WTC11 (cell line): ENCODE data around the gene CRYBG3. TPM values are rescaled to one million over a fixed set of nuclear protein-coding genes. Genes with fewer than 3 reads are reported as not detected.

Experiments
- ATAC-seq: fragments of 200-7000 bp; cut with Tn5 transposase; 2 replicates; pipeline ENCODE4 v1.10.0; 2021; ENCODE audit warnings: mild to moderate bottlenecking, moderate library complexity
- CTCF ChIA-PET: fragments of 300-600 bp; sonication (Branson Sonifier 250); formaldehyde crosslinking; loops from one replicate; lab custom pipeline; 2021; ENCODE audit warnings: antibody characterized with exemption; lab: Charles Lee
- POLR2A ChIA-PET: fragments of 350-600 bp; sonication (Branson Sonifier 250); formaldehyde crosslinking; loops from one replicate; lab custom pipeline; 2021; ENCODE audit warnings: antibody characterized with exemption; lab: Charles Lee
- DNase-seq: peaks from one replicate; pipeline ENCODE4 v3.0.0; 2021; ENCODE audit warnings: low spot score
- H3K27ac Mint-ChIP-seq: 2 replicates; pipeline ENCODE4 v1.8.0; 2021; ENCODE audit warnings: mixed read lengths
- H3K27me3 Mint-ChIP-seq: 2 replicates; pipeline ENCODE4 v1.8.0; 2021; ENCODE audit warnings: low read depth, mild to moderate bottlenecking, moderate library complexity, mixed read lengths
- H3K36me3 Mint-ChIP-seq: 2 replicates; pipeline ENCODE4 v1.8.0; 2021; ENCODE audit warnings: mixed read lengths
- H3K4me1 Mint-ChIP-seq: 2 replicates; pipeline ENCODE4 v1.8.0; 2022; ENCODE audit warnings: mixed read lengths
- H3K4me3 Mint-ChIP-seq: 2 replicates; pipeline ENCODE4 v1.8.0; 2021; ENCODE audit warnings: mild to moderate bottlenecking, moderate library complexity, mixed read lengths
- H3K9me3 Mint-ChIP-seq: 2 replicates; pipeline ENCODE4 v1.8.0; 2021; ENCODE audit warnings: mixed read lengths
- AR ChIP-seq: fragments of 250-450 bp; sonication (Bioruptor Pico); IDR thresholded peaks from 2 replicates; pipeline ENCODE4 v1.9.0; 2021; ENCODE audit warnings: mild to moderate bottlenecking
- ATF1 ChIP-seq: sonication (generic); formaldehyde crosslinking; IDR thresholded peaks from 2 replicates; pipeline ENCODE4 v1.8.1; 2023; ENCODE audit warnings: mild to moderate bottlenecking, moderate library complexity, missing genetic modification reagents
- E2F1 ChIP-seq: sonication (generic); formaldehyde crosslinking; IDR thresholded peaks from 2 replicates; pipeline ENCODE4 v1.8.0; 2022; ENCODE audit warnings: mild to moderate bottlenecking, missing genetic modification reagents
- GTF2I ChIP-seq: fragments of 250-450 bp; sonication (Bioruptor Pico); conservative IDR thresholded peaks from 2 replicates; pipeline ENCODE4 v1.4.0; 2021; ENCODE audit warnings: mild to moderate bottlenecking
- IRF2 ChIP-seq: sonication (generic); formaldehyde crosslinking; IDR thresholded peaks from 2 replicates; pipeline ENCODE4 v1.8.0; 2022; ENCODE audit warnings: low read depth, missing genetic modification reagents, borderline replicate concordance
- MXD4 ChIP-seq: fragments of 250-450 bp; sonication (Bioruptor Pico); IDR thresholded peaks from 2 replicates; pipeline ENCODE4 v1.8.0; 2021; ENCODE audit warnings: mild to moderate bottlenecking, moderate library complexity, borderline replicate concordance
- MYBL2 ChIP-seq: sonication (generic); formaldehyde crosslinking; IDR thresholded peaks from 2 replicates; pipeline ENCODE4 v1.8.1; 2023; ENCODE audit warnings: mild to moderate bottlenecking, moderate library complexity, missing genetic modification reagents
- NR1H2 ChIP-seq: sonication (generic); formaldehyde crosslinking; IDR thresholded peaks from 2 replicates; pipeline ENCODE4 v1.9.0; 2021; ENCODE audit warnings: mild to moderate bottlenecking, moderate library complexity, missing genetic modification reagents
- PRRX2 ChIP-seq: fragments of 250-450 bp; sonication (Bioruptor Pico); IDR thresholded peaks from 2 replicates; pipeline ENCODE4 v1.8.0; 2021; ENCODE audit warnings: mild to moderate bottlenecking
- RORB ChIP-seq: fragments of 250-450 bp; sonication (Bioruptor Pico); IDR thresholded peaks from 2 replicates; pipeline ENCODE4 v1.9.0; 2021; ENCODE audit warnings: mild to moderate bottlenecking
- ZNF232 ChIP-seq: sonication (generic); formaldehyde crosslinking; IDR thresholded peaks from 2 replicates; pipeline ENCODE4 v1.8.0; 2022; ENCODE audit warnings: mild to moderate bottlenecking, missing genetic modification reagents
- ZNF317 ChIP-seq: sonication (generic); formaldehyde crosslinking; IDR thresholded peaks from 2 replicates; pipeline ENCODE4 v1.8.1; 2023; ENCODE audit warnings: low read depth, mild to moderate bottlenecking, moderate library complexity, missing genetic modification reagents, borderline replicate concordance
- ZNF671 ChIP-seq: fragments of 250-450 bp; sonication (Bioruptor Pico); IDR thresholded peaks from 2 replicates; pipeline ENCODE4 v1.8.0; 2021; ENCODE audit warnings: mild to moderate bottlenecking
- total RNA-seq: library from RNA; stranded (reverse); gene quantifications from 3 replicates; pipeline ENCODE4 v1.2.3, GENCODE V29; 2021
- TF ChIP-seq, protein P1 (sequence below): fragments of 250-450 bp; sonication (Bioruptor Pico); IDR thresholded peaks from 2 replicates; pipeline ENCODE4 v1.9.0; 2021; ENCODE audit warnings: mild to moderate bottlenecking
- TF ChIP-seq, protein P2 (sequence below): fragments of 250-450 bp; sonication (Bioruptor Pico); IDR thresholded peaks from 2 replicates; pipeline ENCODE4 v1.8.0; 2021; ENCODE audit warnings: mild to moderate bottlenecking
- TF ChIP-seq, protein P3 (sequence below): sonication (generic); formaldehyde crosslinking; IDR thresholded peaks from 2 replicates; pipeline ENCODE4 v1.8.0; 2023; ENCODE audit warnings: missing genetic modification reagents, mild to moderate bottlenecking, borderline replicate concordance
- TF ChIP-seq, protein P4 (sequence below): sonication (generic); formaldehyde crosslinking; IDR thresholded peaks from 2 replicates; pipeline ENCODE4 v1.8.0; 2022; ENCODE audit warnings: missing genetic modification reagents
- TF ChIP-seq, protein P5 (sequence below): sonication (generic); formaldehyde crosslinking; IDR thresholded peaks from 2 replicates; pipeline ENCODE4 v1.8.1; 2023; ENCODE audit warnings: mild to moderate bottlenecking, moderate library complexity, missing genetic modification reagents

The CRYBG3 gene
- total RNA-seq, 1 experiment from 2014 or later, result 13.6 TPM

- H3K27ac Mint-ChIP-seq, result no peak overlapping the region
- H3K4me3 Mint-ChIP-seq, result no peak overlapping the region
- CTCF ChIA-PET, result no interaction called here
- peaks cover 25% of the 10 kb centered on the region for H3K36me3 Mint-ChIP-seq
- peaks cover 16% of the 10 kb centered on the region for H3K4me1 Mint-ChIP-seq
- DNase-seq (no peak), ATAC-seq (no peak)
- POLR2A ChIA-PET, result interaction anchor here (0.7 kb wide), 1 partner anchor 83 kb away, joined by 3 read pairs; no protein-coding TSS in a partner anchor
- no peaks in the 10 kb centered on the region for H3K27me3 Mint-ChIP-seq
- H3K9me3 Mint-ChIP-seq, result peaks cover 9% of the 10 kb centered on the region
- TF ChIP-seq, protein P1, sequence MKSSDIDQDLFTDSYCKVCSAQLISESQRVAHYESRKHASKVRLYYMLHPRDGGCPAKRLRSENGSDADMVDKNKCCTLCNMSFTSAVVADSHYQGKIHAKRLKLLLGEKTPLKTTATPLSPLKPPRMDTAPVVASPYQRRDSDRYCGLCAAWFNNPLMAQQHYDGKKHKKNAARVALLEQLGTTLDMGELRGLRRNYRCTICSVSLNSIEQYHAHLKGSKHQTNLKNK (CRISPR knock-in tag), result no peak
- TF ChIP-seq, protein P2, sequence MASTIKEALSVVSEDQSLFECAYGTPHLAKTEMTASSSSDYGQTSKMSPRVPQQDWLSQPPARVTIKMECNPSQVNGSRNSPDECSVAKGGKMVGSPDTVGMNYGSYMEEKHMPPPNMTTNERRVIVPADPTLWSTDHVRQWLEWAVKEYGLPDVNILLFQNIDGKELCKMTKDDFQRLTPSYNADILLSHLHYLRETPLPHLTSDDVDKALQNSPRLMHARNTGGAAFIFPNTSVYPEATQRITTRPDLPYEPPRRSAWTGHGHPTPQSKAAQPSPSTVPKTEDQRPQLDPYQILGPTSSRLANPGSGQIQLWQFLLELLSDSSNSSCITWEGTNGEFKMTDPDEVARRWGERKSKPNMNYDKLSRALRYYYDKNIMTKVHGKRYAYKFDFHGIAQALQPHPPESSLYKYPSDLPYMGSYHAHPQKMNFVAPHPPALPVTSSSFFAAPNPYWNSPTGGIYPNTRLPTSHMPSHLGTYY (CRISPR knock-in tag), result no peak
- TF ChIP-seq NR1H2 (CRISPR knock-in tag), result no peak
- TF ChIP-seq GTF2I (CRISPR knock-in tag), result no peak
- TF ChIP-seq ZNF671, result no peak
- no peak for TF ChIP-seq E2F1 (CRISPR knock-in tag)
- no peak for TF ChIP-seq IRF2
- TF ChIP-seq, protein P3, sequence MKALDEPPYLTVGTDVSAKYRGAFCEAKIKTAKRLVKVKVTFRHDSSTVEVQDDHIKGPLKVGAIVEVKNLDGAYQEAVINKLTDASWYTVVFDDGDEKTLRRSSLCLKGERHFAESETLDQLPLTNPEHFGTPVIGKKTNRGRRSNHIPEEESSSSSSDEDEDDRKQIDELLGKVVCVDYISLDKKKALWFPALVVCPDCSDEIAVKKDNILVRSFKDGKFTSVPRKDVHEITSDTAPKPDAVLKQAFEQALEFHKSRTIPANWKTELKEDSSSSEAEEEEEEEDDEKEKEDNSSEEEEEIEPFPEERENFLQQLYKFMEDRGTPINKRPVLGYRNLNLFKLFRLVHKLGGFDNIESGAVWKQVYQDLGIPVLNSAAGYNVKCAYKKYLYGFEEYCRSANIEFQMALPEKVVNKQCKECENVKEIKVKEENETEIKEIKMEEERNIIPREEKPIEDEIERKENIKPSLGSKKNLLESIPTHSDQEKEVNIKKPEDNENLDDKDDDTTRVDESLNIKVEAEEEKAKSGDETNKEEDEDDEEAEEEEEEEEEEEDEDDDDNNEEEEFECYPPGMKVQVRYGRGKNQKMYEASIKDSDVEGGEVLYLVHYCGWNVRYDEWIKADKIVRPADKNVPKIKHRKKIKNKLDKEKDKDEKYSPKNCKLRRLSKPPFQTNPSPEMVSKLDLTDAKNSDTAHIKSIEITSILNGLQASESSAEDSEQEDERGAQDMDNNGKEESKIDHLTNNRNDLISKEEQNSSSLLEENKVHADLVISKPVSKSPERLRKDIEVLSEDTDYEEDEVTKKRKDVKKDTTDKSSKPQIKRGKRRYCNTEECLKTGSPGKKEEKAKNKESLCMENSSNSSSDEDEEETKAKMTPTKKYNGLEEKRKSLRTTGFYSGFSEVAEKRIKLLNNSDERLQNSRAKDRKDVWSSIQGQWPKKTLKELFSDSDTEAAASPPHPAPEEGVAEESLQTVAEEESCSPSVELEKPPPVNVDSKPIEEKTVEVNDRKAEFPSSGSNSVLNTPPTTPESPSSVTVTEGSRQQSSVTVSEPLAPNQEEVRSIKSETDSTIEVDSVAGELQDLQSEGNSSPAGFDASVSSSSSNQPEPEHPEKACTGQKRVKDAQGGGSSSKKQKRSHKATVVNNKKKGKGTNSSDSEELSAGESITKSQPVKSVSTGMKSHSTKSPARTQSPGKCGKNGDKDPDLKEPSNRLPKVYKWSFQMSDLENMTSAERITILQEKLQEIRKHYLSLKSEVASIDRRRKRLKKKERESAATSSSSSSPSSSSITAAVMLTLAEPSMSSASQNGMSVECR (CRISPR knock-in tag), result no peak
- TF ChIP-seq PRRX2, result no peak
- TF ChIP-seq, protein P4, sequence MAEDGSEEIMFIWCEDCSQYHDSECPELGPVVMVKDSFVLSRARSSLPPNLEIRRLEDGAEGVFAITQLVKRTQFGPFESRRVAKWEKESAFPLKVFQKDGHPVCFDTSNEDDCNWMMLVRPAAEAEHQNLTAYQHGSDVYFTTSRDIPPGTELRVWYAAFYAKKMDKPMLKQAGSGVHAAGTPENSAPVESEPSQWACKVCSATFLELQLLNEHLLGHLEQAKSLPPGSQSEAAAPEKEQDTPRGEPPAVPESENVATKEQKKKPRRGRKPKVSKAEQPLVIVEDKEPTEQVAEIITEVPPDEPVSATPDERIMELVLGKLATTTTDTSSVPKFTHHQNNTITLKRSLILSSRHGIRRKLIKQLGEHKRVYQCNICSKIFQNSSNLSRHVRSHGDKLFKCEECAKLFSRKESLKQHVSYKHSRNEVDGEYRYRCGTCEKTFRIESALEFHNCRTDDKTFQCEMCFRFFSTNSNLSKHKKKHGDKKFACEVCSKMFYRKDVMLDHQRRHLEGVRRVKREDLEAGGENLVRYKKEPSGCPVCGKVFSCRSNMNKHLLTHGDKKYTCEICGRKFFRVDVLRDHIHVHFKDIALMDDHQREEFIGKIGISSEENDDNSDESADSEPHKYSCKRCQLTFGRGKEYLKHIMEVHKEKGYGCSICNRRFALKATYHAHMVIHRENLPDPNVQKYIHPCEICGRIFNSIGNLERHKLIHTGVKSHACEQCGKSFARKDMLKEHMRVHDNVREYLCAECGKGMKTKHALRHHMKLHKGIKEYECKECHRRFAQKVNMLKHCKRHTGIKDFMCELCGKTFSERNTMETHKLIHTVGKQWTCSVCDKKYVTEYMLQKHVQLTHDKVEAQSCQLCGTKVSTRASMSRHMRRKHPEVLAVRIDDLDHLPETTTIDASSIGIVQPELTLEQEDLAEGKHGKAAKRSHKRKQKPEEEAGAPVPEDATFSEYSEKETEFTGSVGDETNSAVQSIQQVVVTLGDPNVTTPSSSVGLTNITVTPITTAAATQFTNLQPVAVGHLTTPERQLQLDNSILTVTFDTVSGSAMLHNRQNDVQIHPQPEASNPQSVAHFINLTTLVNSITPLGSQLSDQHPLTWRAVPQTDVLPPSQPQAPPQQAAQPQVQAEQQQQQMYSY (CRISPR knock-in tag), result no peak
- no peak for TF ChIP-seq MXD4
- TF ChIP-seq MYBL2 (CRISPR knock-in tag), result no peak
- no peak for TF ChIP-seq ATF1 (CRISPR knock-in tag)
- no peak for TF ChIP-seq ZNF232
- TF ChIP-seq ZNF317 (CRISPR knock-in tag), result no peak
- TF ChIP-seq, protein P5, sequence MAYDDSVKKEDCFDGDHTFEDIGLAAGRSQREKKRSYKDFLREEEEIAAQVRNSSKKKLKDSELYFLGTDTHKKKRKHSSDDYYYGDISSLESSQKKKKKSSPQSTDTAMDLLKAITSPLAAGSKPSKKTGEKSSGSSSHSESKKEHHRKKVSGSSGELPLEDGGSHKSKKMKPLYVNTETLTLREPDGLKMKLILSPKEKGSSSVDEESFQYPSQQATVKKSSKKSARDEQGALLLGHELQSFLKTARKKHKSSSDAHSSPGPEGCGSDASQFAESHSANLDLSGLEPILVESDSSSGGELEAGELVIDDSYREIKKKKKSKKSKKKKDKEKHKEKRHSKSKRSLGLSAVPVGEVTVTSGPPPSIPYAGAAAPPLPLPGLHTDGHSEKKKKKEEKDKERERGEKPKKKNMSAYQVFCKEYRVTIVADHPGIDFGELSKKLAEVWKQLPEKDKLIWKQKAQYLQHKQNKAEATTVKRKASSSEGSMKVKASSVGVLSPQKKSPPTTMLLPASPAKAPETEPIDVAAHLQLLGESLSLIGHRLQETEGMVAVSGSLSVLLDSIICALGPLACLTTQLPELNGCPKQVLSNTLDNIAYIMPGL, result no peak
- TF ChIP-seq RORB (CRISPR knock-in tag), result no peak
- TF ChIP-seq AR (CRISPR knock-in tag), result no peak
Measured at GRCh38 chr3:97911459-97911858, 89.6 kb downstream of the CRYBG3 start.
